Naive thymus-derived CD4-positive, alpha-beta T cell (primary cell): Measurements from ENCODE around the gene SNX27. TPM values are rescaled to one million over a fixed set of nuclear protein-coding genes. Genes with fewer than 3 reads are reported as not detected.
"Not testable (repeated sequence)": the region's sequence is repeated elsewhere in the genome, so short reads cannot be mapped to it uniquely, and the experiment has no call there.

ENCODE experiments used
- ATAC-seq: fragments of 150-1000 bp; cut with Tn5 transposase; 2 replicates; pipeline ENCODE4 v1.10.0; 2021; ENCODE audit warnings: mild to moderate bottlenecking, moderate library complexity
- CTCF ChIA-PET: fragments of 350-600 bp; sonication (Branson Sonifier 250); formaldehyde crosslinking; loops from one replicate; lab custom pipeline; 2021; ENCODE audit warnings: antibody characterized with exemption; lab: Charles Lee
- POLR2A ChIA-PET: fragments of 350-600 bp; sonication (Branson Sonifier 250); formaldehyde crosslinking; loops from one replicate; lab custom pipeline; 2021; ENCODE audit warnings: antibody characterized with exemption, inconsistent platforms; lab: Charles Lee
- DNase-seq, 9 donors: peaks; one replicate each; pipeline versions ENCODE4 v3.0.0 to v3.0.0-alpha.2; 2020 to 2022; ENCODE audit warnings: mixed read lengths in 1 of 9
- H3K27ac ChIP-seq: one replicate; pipeline ENCODE4 v1.7.0; 2013; ENCODE audit warnings: mild to moderate bottlenecking, low read depth, low read length, moderate library complexity
- H3K27me3 ChIP-seq, 2 donors: one replicate each; pipeline ENCODE4 v1.7.0; 2013; ENCODE audit warnings: low read length in 2 of 2, mild to moderate bottlenecking in 2 of 2, moderate library complexity in 2 of 2; ENCODE audit not compliant: control insufficient read depth in 2 of 2, insufficient read depth in 2 of 2
- H3K36me3 ChIP-seq, 3 experiments: 1 replicate in 2 of 3; 2 replicates in 1 of 3; pipeline ENCODE4 v1.7.0; 2013; ENCODE audit warnings: low read length in 3 of 3, mild to moderate bottlenecking in 3 of 3, moderate library complexity in 1 of 3; ENCODE audit not compliant: insufficient read depth in 3 of 3, control insufficient read depth in 2 of 3
- H3K4me1 ChIP-seq, 2 donors: one replicate each; pipeline ENCODE4 v1.7.0; 2013; ENCODE audit warnings: low read length in 2 of 2, mild to moderate bottlenecking in 2 of 2, moderate library complexity in 1 of 2; ENCODE audit not compliant: control insufficient read depth in 2 of 2, insufficient read depth in 2 of 2
- H3K4me3 ChIP-seq: 2 replicates; pipeline ENCODE4 v1.7.0; 2013; ENCODE audit warnings: mild to moderate bottlenecking, low read length
- H3K9me3 ChIP-seq, 3 experiments: 1 replicate in 2 of 3; 2 replicates in 1 of 3; pipeline ENCODE4 v1.7.0; 2013; ENCODE audit warnings: low read length in 3 of 3; ENCODE audit not compliant: control insufficient read depth in 2 of 3
- H3K27ac Mint-ChIP-seq, 9 donors: one replicate each; pipeline ENCODE4 v1.8.0; 2020 to 2022; ENCODE audit warnings: mixed read lengths in 9 of 9, mild to moderate bottlenecking in 8 of 9, moderate library complexity in 5 of 9, inconsistent platforms in 2 of 9
- H3K27me3 Mint-ChIP-seq, 5 donors: one replicate each; pipeline ENCODE4 v1.8.0; 2021 to 2022; ENCODE audit warnings: mixed read lengths in 5 of 5, mild to moderate bottlenecking in 1 of 5
- H3K36me3 Mint-ChIP-seq, 5 donors: one replicate each; pipeline ENCODE4 v1.8.0; 2020 to 2022; ENCODE audit warnings: mixed read lengths in 5 of 5, mild to moderate bottlenecking in 3 of 5, inconsistent platforms in 1 of 5
- H3K4me1 Mint-ChIP-seq, 7 donors: one replicate each; pipeline ENCODE4 v1.8.0; 2020 to 2022; ENCODE audit warnings: mixed read lengths in 7 of 7, mild to moderate bottlenecking in 3 of 7, inconsistent platforms in 1 of 7
- H3K4me3 Mint-ChIP-seq, 10 donors: one replicate each; pipeline ENCODE4 v1.8.0; 2020 to 2022; ENCODE audit warnings: mild to moderate bottlenecking in 10 of 10, mixed read lengths in 10 of 10, moderate library complexity in 6 of 10, inconsistent platforms in 2 of 10
- H3K9me3 Mint-ChIP-seq, 11 donors: one replicate each; pipeline ENCODE4 v1.8.0; 2020 to 2022; ENCODE audit warnings: mixed read lengths in 11 of 11, mild to moderate bottlenecking in 4 of 11, inconsistent platforms in 1 of 11, moderate library complexity in 1 of 11
- intact Hi-C, 2 donors: fragments of 100-400 bp; cut with micrococcal nuclease; formaldehyde crosslinking; loops; one replicate each; pipeline ENCODE4 v1.15.1; 2023
- polyA plus RNA-seq, 2 donors: library from polyadenylated mRNA; unstranded; fragments of 300-500 nt; fragmentation: Illumina TruSeq; gene quantifications; one replicate each; pipeline ENCODE4 v1.2.3, GENCODE V29; 2021
- total RNA-seq, 6 experiments: library from RNA in 5 of 6; stranded (reverse) in 5 of 6; gene quantifications; 1 replicate in 5 of 6; 2 replicates in 1 of 6; pipeline ENCODE4 v1.2.3 and lab custom pipeline; 2021 to 2026

Gene SNX27
- total and polyA plus RNA-seq, 7 experiments from 2014 or later: 11.7 to 42.1 (median 28.5) TPM

GRCh38 chr1:151681923-151682322 lies 70.1 kb downstream of the SNX27 start:
- H3K9me3 ChIP-seq: no peaks in the 10 kb centered on the region
- no peaks in the 10 kb centered on the region for H3K4me1 ChIP-seq
- no peaks in the 10 kb centered on the region for H3K27me3 ChIP-seq
- no peak overlapping the region for H3K4me3 ChIP-seq
- POLR2A ChIA-PET: no interaction called here
- DNase-seq (no peak), ATAC-seq (no peak)
- H3K27ac Mint-ChIP-seq: peak overlapping the region in 1 of 9 donors; percentile 7
- no peak overlapping the region for H3K4me3 Mint-ChIP-seq
- peaks cover 0 to 20% (median 18%) of the 10 kb centered on the region in 3 experiments for H3K36me3 ChIP-seq
- CTCF ChIA-PET: no interaction called here
- H3K36me3 Mint-ChIP-seq: peaks cover 0 to 39% (median 20%) of the 10 kb centered on the region in 5 donors
- intact Hi-C loops: no loop called here
- H3K27ac ChIP-seq: no peak overlapping the region
- no peaks in the 10 kb centered on the region for H3K9me3 Mint-ChIP-seq
- no peaks in the 10 kb centered on the region for H3K27me3 Mint-ChIP-seq
- peaks cover 0 to 2% (median 0%) of the 10 kb centered on the region in 7 donors for H3K4me1 Mint-ChIP-seq

GRCh38 chr1:151682901-151683300 lies 71.1 kb downstream of the SNX27 start:
- H3K27me3 Mint-ChIP-seq, H3K4me3 Mint-ChIP-seq, CTCF ChIA-PET, H3K4me1 ChIP-seq, H3K9me3 Mint-ChIP-seq, intact Hi-C loops, H3K27me3 ChIP-seq, H3K27ac Mint-ChIP-seq, H3K4me1 Mint-ChIP-seq, H3K27ac ChIP-seq, H3K4me3 ChIP-seq, H3K9me3 ChIP-seq, POLR2A ChIA-PET, DNase-seq, ATAC-seq: not testable (repeated sequence)
- H3K36me3 ChIP-seq: peaks cover 0 to 25% (median 18%) of the 10 kb centered on the region in 3 experiments
- H3K36me3 Mint-ChIP-seq: peaks cover 0 to 43% (median 20%) of the 10 kb centered on the region in 5 donors

- Histone ChIP-seq H3K36me3 (peaks cover 0 to 25% (median 18%) of the 10 kb centered on the region in 3 experiments), H3K4me3 (no peak overlapping the region), H3K9me3 (no peaks in the 10 kb centered on the region), H3K27ac (no peak overlapping the region), H3K27me3 (no peaks in the 10 kb centered on the region), H3K4me1 (no peaks in the 10 kb centered on the region)
- peaks cover 0 to 39% (median 20%) of the 10 kb centered on the region in 5 donors for H3K36me3 Mint-ChIP-seq
- H3K9me3 Mint-ChIP-seq: no peaks in the 10 kb centered on the region
- intact Hi-C loops: no loop called here
- ChIA-PET CTCF (interaction anchor here (0.6 kb wide), 1 partner anchor 15 kb away, joined by 3 read pairs; no protein-coding TSS in a partner anchor), POLR2A (no interaction called here)
- no peak overlapping the region for H3K27ac Mint-ChIP-seq
- ATAC-seq: no peak
- peaks cover 0 to 5% (median 0%) of the 10 kb centered on the region in 7 donors for H3K4me1 Mint-ChIP-seq
- no peak for DNase-seq
- H3K4me3 Mint-ChIP-seq: no peak overlapping the region
- H3K27me3 Mint-ChIP-seq: no peaks in the 10 kb centered on the region
Measured at GRCh38 chr1:151684128-151684527, 72.3 kb downstream of the SNX27 start.

- Mint-ChIP-seq H3K27ac (no peak overlapping the region), H3K27me3 (no peaks in the 10 kb centered on the region), H3K36me3 (peaks cover 0 to 25% (median 10%) of the 10 kb centered on the region in 5 donors), H3K9me3 (no peaks in the 10 kb centered on the region), H3K4me3 (no peak overlapping the region), H3K4me1 (peaks cover 0 to 8% (median 0%) of the 10 kb centered on the region in 7 donors)
- H3K27me3 ChIP-seq: no peaks in the 10 kb centered on the region
- ATAC-seq: no peak
- intact Hi-C loops: no loop called here
- ChIA-PET CTCF (no interaction called here), POLR2A (interaction anchor here (0.5 to 0.7 kb wide), 2 partner anchors 205 to 365 kb away, joined by 3 to 7 read pairs; no protein-coding TSS in a partner anchor)
- no peak overlapping the region for H3K27ac ChIP-seq
- peaks cover 0 to 25% (median 18%) of the 10 kb centered on the region in 3 experiments for H3K36me3 ChIP-seq
- no peaks in the 10 kb centered on the region for H3K9me3 ChIP-seq
- no peak overlapping the region for H3K4me3 ChIP-seq
- no peak for DNase-seq
- H3K4me1 ChIP-seq: no peaks in the 10 kb centered on the region
Measured at GRCh38 chr1:151686561-151686960, 74.7 kb downstream of the SNX27 start.

- ATAC-seq (no peak), DNase-seq (no peak)
- Histone ChIP-seq H3K36me3 (peaks cover 8 to 45% (median 10%) of the 10 kb centered on the region in 3 experiments), H3K27ac (no peak overlapping the region), H3K4me1 (no peaks in the 10 kb centered on the region), H3K27me3 (no peaks in the 10 kb centered on the region), H3K4me3 (no peak overlapping the region), H3K9me3 (no peaks in the 10 kb centered on the region)
- Mint-ChIP-seq H3K27ac (no peak overlapping the region), H3K27me3 (no peaks in the 10 kb centered on the region), H3K36me3 (peaks cover 6 to 46% (median 22%) of the 10 kb centered on the region in 5 donors), H3K9me3 (no peaks in the 10 kb centered on the region), H3K4me1 (peaks cover 0 to 12% (median 0%) of the 10 kb centered on the region in 7 donors), H3K4me3 (no peak overlapping the region)
- intact Hi-C loops: no loop called here
- ChIA-PET POLR2A (no interaction called here), CTCF (no interaction called here)
Measured at GRCh38 chr1:151689494-151689893, 77.6 kb downstream of the SNX27 start.

- CTCF ChIA-PET: no interaction called here
- H3K4me1 Mint-ChIP-seq: peaks cover 0 to 12% (median 0%) of the 10 kb centered on the region in 7 donors
- peak; percentile 14 for ATAC-seq
- Histone ChIP-seq H3K4me1 (no peaks in the 10 kb centered on the region), H3K4me3 (no peak overlapping the region), H3K9me3 (no peaks in the 10 kb centered on the region), H3K27me3 (no peaks in the 10 kb centered on the region), H3K27ac (no peak overlapping the region), H3K36me3 (peaks cover 0 to 51% (median 8%) of the 10 kb centered on the region in 3 experiments)
- peak overlapping the region in 1 of 9 donors; percentile 32 for H3K27ac Mint-ChIP-seq
- no peaks in the 10 kb centered on the region for H3K27me3 Mint-ChIP-seq
- intact Hi-C loops: loop anchor here in 1 of 2 donors (2.0 to 10.0 kb wide), 2 partner anchors 145 to 303 kb away; partner anchors contain the start of gene S100A10
- no peak overlapping the region for H3K4me3 Mint-ChIP-seq
- H3K9me3 Mint-ChIP-seq: no peaks in the 10 kb centered on the region
- DNase-seq: no peak
- H3K36me3 Mint-ChIP-seq: peaks cover 6 to 53% (median 24%) of the 10 kb centered on the region in 5 donors
- POLR2A ChIA-PET: no interaction called here
Measured at GRCh38 chr1:151692226-151692625, 80.4 kb downstream of the SNX27 start.
